GM23248 (cell line): ENCODE measurements around the gene PANX2.

Experiments used
- EZH2 ChIP-seq: fragments of 200-600 bp; sonication (generic); IDR thresholded peaks from 2 replicates; pipeline ENCODE4 v1.6.1; 2018; ENCODE audit warnings: antibody characterized with exemption, mild to moderate bottlenecking; ENCODE audit not compliant: insufficient read depth, poor library complexity, severe bottlenecking
- EZH2phosphoT487 ChIP-seq: fragments of 200-600 bp; sonication (generic); IDR thresholded peaks from 2 replicates; pipeline ENCODE4 v1.6.1; 2018; ENCODE audit warnings: antibody characterized with exemption, moderate library complexity, mild to moderate bottlenecking, low read depth; ENCODE audit not compliant: insufficient read depth

- TF ChIP-seq EZH2phosphoT487 (no peak), EZH2 (no peak)
Measured at GRCh38 chr22:50145721-50146438, 24.7 kb upstream of the PANX2 start.
